Ovary (tissue), 3 donors: ENCODE data around the gene PRKAR2A.

ENCODE experiments used
- CTCF ChIP-seq, 3 donors: fragments of 450-650 bp in 2 of 3; fragments of 200-600 bp in 1 of 3; IDR thresholded peaks; one replicate each; pipeline versions ENCODE4 v1.5.1 to v1.8.0; 2016 to 2022; ENCODE audit warnings: antibody characterized with exemption in 3 of 3, mild to moderate bottlenecking in 1 of 3
- EP300 ChIP-seq: sonication (generic); formaldehyde crosslinking; IDR thresholded peaks from one replicate; pipeline ENCODE4 v1.6.1; 2017; ENCODE audit warnings: antibody characterized with exemption
- POLR2A ChIP-seq: fragments of 450-650 bp; IDR thresholded peaks from one replicate; pipeline ENCODE4 v1.6.1; 2017; ENCODE audit warnings: antibody characterized with exemption, mild to moderate bottlenecking, moderate library complexity
- donor health status: DM: no; HTN: no; CAD: no.

- no peak for TF ChIP-seq CTCF (IDR thresholded peaks at IDR 0.05)
- no peak for TF ChIP-seq POLR2A
- TF ChIP-seq EP300: no peak
Measured at GRCh38 chr3:48856469-48856868, 8.8 kb upstream of the PRKAR2A start.
